SK-N-SH (cell line): ENCODE data around the gene DNMT3A.

Experiments
- EZH2phosphoT487 ChIP-seq: fragments of 200-600 bp; sonication (generic); IDR thresholded peaks from 2 replicates; pipeline ENCODE4 v1.6.1; 2017; ENCODE audit warnings: low read depth, mixed run types, mild to moderate bottlenecking, antibody characterized with exemption, moderate library complexity, borderline replicate concordance
- FOXJ3 ChIP-seq: sonication (generic); formaldehyde crosslinking; IDR thresholded peaks from 2 replicates; pipeline ENCODE4 v1.5.1; 2020; ENCODE audit warnings: mild to moderate bottlenecking, missing genetic modification reagents
- JUND ChIP-seq: IDR thresholded peaks from 2 replicates; pipeline ENCODE4 v1.4.0; 2012
- NFIC ChIP-seq: IDR thresholded peaks from 2 replicates; pipeline ENCODE4 v1.4.0; 2012; ENCODE audit warnings: borderline replicate concordance
- POLR2AphosphoS5 ChIP-seq: IDR thresholded peaks from 2 replicates; pipeline ENCODE4 v1.6.1; 2012; ENCODE audit warnings: low read depth, low read length
- RAD21 ChIP-seq: IDR thresholded peaks from 2 replicates; pipeline ENCODE4 v1.6.1; 2012; ENCODE audit warnings: mild to moderate bottlenecking, low read length
- SIN3A ChIP-seq: IDR thresholded peaks from 2 replicates; pipeline ENCODE4 v1.6.1; 2012; ENCODE audit warnings: low read depth, mild to moderate bottlenecking, low read length, moderate library complexity, borderline replicate concordance
- TAF1 ChIP-seq: IDR thresholded peaks from 2 replicates; pipeline ENCODE4 v1.6.1; 2012; ENCODE audit warnings: low read depth, mild to moderate bottlenecking, low read length, moderate library complexity, borderline replicate concordance
- TEAD4 ChIP-seq: IDR thresholded peaks from 2 replicates; pipeline ENCODE4 v1.4.0; 2012; ENCODE audit warnings: mild to moderate bottlenecking, borderline replicate concordance; ENCODE audit not compliant: insufficient read depth
- YY1 ChIP-seq: IDR thresholded peaks from 2 replicates; pipeline ENCODE4 v1.4.0; 2012; ENCODE audit warnings: low read depth, mild to moderate bottlenecking
- TF ChIP-seq, protein P1 (sequence below): fragments of 200-600 bp; sonication (generic); IDR thresholded peaks from 2 replicates; pipeline ENCODE4 v1.6.1; 2017; ENCODE audit warnings: antibody characterized with exemption, mild to moderate bottlenecking, moderate library complexity
- TF ChIP-seq, protein P2 (sequence below): IDR thresholded peaks from 2 replicates; pipeline ENCODE4 v1.6.1; 2012; ENCODE audit warnings: mild to moderate bottlenecking, low read depth, low read length, moderate library complexity
- TF ChIP-seq, protein P3 (sequence below): IDR thresholded peaks from 2 replicates; pipeline ENCODE4; 2012
- TF ChIP-seq, protein P4 (sequence below): fragments of 150-350 bp; IDR thresholded peaks from 2 replicates; pipeline ENCODE4 v1.6.1; 2016; ENCODE audit warnings: mild to moderate bottlenecking, low read depth, low read length

DNA sequence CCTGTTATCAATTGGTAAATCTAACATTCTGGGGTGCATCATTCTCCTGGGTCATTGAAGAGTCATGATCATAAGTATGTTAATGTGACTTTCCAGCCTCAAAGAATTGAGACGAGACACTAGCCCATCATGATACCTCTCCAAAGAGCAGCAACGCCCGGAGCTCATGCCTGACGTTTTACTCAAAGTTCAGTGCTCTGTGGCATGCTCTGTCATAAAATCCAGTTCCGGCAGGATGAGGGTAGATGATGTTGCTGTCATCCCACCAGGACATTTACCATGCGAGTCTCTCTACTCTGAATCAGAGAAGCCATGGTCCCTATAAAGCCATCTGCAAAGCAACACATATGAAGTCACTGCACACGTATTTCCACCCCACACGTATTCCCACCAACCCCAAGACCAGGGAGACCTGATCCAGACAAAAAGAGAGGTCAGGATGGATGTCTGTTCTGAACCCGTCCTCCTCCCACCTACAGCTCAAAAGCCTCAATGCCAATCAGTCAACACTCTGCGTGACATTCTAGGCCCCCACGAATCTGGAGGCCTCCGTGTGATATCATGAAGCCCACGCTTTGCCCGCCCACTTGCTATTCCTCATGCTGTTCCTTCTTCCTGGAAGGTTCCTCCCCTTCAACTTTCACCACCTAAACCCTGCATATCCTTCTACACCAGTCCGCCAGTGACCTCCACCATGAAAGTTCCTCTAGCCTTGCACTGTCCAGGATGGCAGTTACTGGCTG, 85.8 kb downstream of the DNMT3A start:
- TF ChIP-seq, protein P1, sequence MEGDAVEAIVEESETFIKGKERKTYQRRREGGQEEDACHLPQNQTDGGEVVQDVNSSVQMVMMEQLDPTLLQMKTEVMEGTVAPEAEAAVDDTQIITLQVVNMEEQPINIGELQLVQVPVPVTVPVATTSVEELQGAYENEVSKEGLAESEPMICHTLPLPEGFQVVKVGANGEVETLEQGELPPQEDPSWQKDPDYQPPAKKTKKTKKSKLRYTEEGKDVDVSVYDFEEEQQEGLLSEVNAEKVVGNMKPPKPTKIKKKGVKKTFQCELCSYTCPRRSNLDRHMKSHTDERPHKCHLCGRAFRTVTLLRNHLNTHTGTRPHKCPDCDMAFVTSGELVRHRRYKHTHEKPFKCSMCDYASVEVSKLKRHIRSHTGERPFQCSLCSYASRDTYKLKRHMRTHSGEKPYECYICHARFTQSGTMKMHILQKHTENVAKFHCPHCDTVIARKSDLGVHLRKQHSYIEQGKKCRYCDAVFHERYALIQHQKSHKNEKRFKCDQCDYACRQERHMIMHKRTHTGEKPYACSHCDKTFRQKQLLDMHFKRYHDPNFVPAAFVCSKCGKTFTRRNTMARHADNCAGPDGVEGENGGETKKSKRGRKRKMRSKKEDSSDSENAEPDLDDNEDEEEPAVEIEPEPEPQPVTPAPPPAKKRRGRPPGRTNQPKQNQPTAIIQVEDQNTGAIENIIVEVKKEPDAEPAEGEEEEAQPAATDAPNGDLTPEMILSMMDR = no peak
- TF ChIP-seq EZH2phosphoT487 = no peak
- TF ChIP-seq, protein P2, sequence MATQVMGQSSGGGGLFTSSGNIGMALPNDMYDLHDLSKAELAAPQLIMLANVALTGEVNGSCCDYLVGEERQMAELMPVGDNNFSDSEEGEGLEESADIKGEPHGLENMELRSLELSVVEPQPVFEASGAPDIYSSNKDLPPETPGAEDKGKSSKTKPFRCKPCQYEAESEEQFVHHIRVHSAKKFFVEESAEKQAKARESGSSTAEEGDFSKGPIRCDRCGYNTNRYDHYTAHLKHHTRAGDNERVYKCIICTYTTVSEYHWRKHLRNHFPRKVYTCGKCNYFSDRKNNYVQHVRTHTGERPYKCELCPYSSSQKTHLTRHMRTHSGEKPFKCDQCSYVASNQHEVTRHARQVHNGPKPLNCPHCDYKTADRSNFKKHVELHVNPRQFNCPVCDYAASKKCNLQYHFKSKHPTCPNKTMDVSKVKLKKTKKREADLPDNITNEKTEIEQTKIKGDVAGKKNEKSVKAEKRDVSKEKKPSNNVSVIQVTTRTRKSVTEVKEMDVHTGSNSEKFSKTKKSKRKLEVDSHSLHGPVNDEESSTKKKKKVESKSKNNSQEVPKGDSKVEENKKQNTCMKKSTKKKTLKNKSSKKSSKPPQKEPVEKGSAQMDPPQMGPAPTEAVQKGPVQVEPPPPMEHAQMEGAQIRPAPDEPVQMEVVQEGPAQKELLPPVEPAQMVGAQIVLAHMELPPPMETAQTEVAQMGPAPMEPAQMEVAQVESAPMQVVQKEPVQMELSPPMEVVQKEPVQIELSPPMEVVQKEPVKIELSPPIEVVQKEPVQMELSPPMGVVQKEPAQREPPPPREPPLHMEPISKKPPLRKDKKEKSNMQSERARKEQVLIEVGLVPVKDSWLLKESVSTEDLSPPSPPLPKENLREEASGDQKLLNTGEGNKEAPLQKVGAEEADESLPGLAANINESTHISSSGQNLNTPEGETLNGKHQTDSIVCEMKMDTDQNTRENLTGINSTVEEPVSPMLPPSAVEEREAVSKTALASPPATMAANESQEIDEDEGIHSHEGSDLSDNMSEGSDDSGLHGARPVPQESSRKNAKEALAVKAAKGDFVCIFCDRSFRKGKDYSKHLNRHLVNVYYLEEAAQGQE = no peak
- TF ChIP-seq YY1 = no peak
- TF ChIP-seq TAF1 = no peak
- no peak for TF ChIP-seq TEAD4
- TF ChIP-seq, protein P3, sequence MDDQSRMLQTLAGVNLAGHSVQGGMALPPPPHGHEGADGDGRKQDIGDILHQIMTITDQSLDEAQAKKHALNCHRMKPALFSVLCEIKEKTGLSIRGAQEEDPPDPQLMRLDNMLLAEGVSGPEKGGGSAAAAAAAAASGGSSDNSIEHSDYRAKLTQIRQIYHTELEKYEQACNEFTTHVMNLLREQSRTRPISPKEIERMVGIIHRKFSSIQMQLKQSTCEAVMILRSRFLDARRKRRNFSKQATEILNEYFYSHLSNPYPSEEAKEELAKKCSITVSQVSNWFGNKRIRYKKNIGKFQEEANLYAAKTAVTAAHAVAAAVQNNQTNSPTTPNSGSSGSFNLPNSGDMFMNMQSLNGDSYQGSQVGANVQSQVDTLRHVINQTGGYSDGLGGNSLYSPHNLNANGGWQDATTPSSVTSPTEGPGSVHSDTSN = no peak
- TF ChIP-seq RAD21 = no peak
- TF ChIP-seq, protein P4, sequence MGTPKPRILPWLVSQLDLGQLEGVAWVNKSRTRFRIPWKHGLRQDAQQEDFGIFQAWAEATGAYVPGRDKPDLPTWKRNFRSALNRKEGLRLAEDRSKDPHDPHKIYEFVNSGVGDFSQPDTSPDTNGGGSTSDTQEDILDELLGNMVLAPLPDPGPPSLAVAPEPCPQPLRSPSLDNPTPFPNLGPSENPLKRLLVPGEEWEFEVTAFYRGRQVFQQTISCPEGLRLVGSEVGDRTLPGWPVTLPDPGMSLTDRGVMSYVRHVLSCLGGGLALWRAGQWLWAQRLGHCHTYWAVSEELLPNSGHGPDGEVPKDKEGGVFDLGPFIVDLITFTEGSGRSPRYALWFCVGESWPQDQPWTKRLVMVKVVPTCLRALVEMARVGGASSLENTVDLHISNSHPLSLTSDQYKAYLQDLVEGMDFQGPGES = no peak
- no peak for TF ChIP-seq NFIC
- TF ChIP-seq POLR2AphosphoS5 = no peak
- TF ChIP-seq JUND = no peak
- no peak for TF ChIP-seq SIN3A
- TF ChIP-seq FOXJ3 (CRISPR knock-in tag) = no peak
